Neural cell (in vitro differentiated cells): ENCODE measurements around the gene LRIG2.

Experiments
- CTCF ChIP-seq: fragments of 450-650 bp; IDR thresholded peaks from 2 replicates; pipeline ENCODE4 v1.5.1; 2014; ENCODE audit warnings: antibody characterized with exemption, mild to moderate bottlenecking, moderate library complexity; ENCODE audit not compliant: poor library complexity, severe bottlenecking
- EP300 ChIP-seq: fragments of 450-650 bp; conservative IDR thresholded peaks from 2 replicates; pipeline ENCODE4 v1.6.1; 2014; ENCODE audit warnings: antibody characterized with exemption, mild to moderate bottlenecking, moderate library complexity; ENCODE audit not compliant: poor library complexity, severe bottlenecking
- EZH2 ChIP-seq: fragments of 200-600, 300-800 bp; shearing (Covaris generic), sonication (generic); IDR thresholded peaks from 2 replicates; pipeline ENCODE4 v1.6.1; 2014; ENCODE audit warnings: antibody characterized with exemption, low read length, borderline replicate concordance, mild to moderate bottlenecking; ENCODE audit not compliant: insufficient read depth, poor library complexity, severe bottlenecking
- MXI1 ChIP-seq: fragments of 450-650 bp; conservative IDR thresholded peaks from 2 replicates; pipeline ENCODE4 v1.6.1; 2014; ENCODE audit warnings: antibody characterized with exemption, mild to moderate bottlenecking; ENCODE audit not compliant: poor library complexity, severe bottlenecking
- POLR2AphosphoS5 ChIP-seq: IDR thresholded peaks from 2 replicates; pipeline ENCODE4 v1.6.1; 2012
- TAF1 ChIP-seq: IDR thresholded peaks from 2 replicates; pipeline ENCODE4 v1.6.1; 2012; ENCODE audit warnings: low read depth

GRCh38 chr1:113178522-113178921 lies 105.5 kb downstream of the LRIG2 start:
- TF ChIP-seq MXI1 (no peak), CTCF (no peak), EZH2 (no peak), TAF1 (no peak), EP300 (no peak), POLR2AphosphoS5 (no peak)
